Mucosa of descending colon (tissue), 3 donors: Measurements from ENCODE around the gene ZNF385D. TPM values are rescaled to one million over a fixed set of nuclear protein-coding genes. Genes with fewer than 3 reads are reported as not detected.

ENCODE experiments used
- ATAC-seq: fragments of 200-7000 bp; cut with Tn5 transposase; one replicate; pipeline ENCODE4 v1.9.1; 2020; ENCODE audit warnings: mild to moderate bottlenecking, moderate library complexity
- DNase-seq, 3 donors: peaks; one replicate each; pipeline ENCODE4 v3.0.0-alpha.2; 2020
- H3K36me3 ChIP-seq: fragments of 200-600 bp; one replicate; pipeline ENCODE4 v1.8.0; 2021; ENCODE audit warnings: low read depth, mild to moderate bottlenecking
- H3K4me1 ChIP-seq: fragments of 200-600 bp; one replicate; pipeline ENCODE4 v1.8.0; 2021; ENCODE audit warnings: low read depth, mild to moderate bottlenecking
- H3K4me3 ChIP-seq: fragments of 200-600 bp; one replicate; pipeline ENCODE4 v1.8.0; 2021; ENCODE audit warnings: mild to moderate bottlenecking
- H3K9me3 ChIP-seq: fragments of 200-600 bp; one replicate; pipeline ENCODE4 v1.8.0; 2021; ENCODE audit warnings: mild to moderate bottlenecking
- CTCF ChIP-seq: fragments of 200-600 bp; IDR thresholded peaks from one replicate; pipeline ENCODE4 v1.8.0; 2022; ENCODE audit warnings: antibody characterized with exemption, mild to moderate bottlenecking
- intact Hi-C, 2 donors: fragments of 100-400 bp; cut with DNase I in 1 of 2; cut with micrococcal nuclease in 1 of 2; formaldehyde crosslinking; loops; one replicate each; pipeline versions ENCODE4 v1.11.0 to v1.11.1; 2022; cut with DNase I, micrococcal nuclease
- total RNA-seq, 3 donors: library from RNA; stranded (reverse); fragmentation: NEBNext Ultra II Directional in 2 of 3; extraction: Animal tissue kit (Norgen Biotek cat#: 25700) in 2 of 3; gene quantifications; one replicate each; pipeline versions ENCODE4 v1.2.1 to v1.2.4, GENCODE V29; 2021 to 2023
- donor health status: DM: no; HTN: no; CAD: no; lungs with moderate emphysema.
- donor health status: DM: no; HTN: no; CAD: no.
- donor health status: DM: no; HTN: yes; CAD: no.

ZNF385D gene
- total RNA-seq, 3 donors from 2014 or later: 1.9 to 3.1 (median 2.8) TPM

DNA sequence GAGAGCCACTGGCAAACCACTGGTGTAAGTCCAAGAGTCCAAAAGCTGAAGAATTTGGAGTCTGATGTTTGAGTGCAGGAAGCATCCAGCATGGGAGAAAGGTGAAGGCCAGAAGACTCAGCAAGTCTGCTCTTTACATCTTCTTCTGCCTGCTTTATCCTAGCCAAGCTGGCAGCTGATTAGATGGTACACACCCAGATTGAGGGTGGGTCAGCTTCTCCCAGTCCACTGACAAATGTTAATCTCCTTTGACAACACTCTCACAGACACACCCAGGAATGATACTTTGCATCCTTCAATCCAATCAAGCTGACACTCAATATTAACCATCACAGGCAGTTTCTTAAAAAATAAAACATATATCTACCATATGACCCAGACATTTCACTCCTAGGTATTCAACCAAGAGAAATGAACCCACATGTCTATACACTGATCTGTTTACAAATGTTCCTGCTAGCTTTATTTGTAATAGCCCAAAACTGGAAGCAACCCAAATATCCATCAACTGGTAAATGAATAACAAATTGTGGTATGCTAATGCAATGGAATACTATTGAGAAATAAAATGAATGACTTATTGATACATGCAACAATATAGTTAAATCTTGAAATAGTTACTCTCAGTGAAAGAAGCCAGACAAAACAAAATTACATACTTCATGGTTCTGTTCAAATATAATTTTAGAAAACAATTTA is 373.8 kb downstream of the ZNF385D start:
- no peak overlapping the region for H3K4me3 ChIP-seq
- intact Hi-C loops: no loop called here
- DNase-seq (no peak), ATAC-seq (no peak)
- TF ChIP-seq CTCF: no peak
- H3K9me3 ChIP-seq: peaks cover 14% of the 10 kb centered on the region
- H3K4me1 ChIP-seq: no peaks in the 10 kb centered on the region
- H3K36me3 ChIP-seq: no peaks in the 10 kb centered on the region

DNA sequence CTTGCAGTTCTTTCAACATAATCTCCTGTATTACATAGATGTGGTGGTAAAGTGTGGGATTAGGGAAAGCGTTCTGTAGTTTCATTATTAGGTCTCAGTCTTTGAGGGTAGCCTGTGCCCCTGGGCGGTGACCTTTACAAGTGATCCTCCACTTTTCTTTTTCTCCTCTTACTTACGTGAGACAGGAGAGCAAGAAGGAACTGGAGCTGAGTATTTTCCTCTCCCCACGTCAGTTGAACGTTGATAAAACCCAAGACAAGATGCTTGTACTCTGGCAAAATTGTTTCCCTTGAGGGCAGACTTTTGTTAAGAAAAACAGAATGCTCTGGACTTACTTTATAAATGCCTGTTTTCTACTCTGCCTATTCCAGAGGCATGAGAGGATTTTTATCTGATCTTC is 378.7 kb downstream of the ZNF385D start:
- no peak overlapping the region for H3K4me3 ChIP-seq
- DNase-seq: no peak
- intact Hi-C loops: no loop called here
- peaks cover 9% of the 10 kb centered on the region for H3K9me3 ChIP-seq
- H3K4me1 ChIP-seq: no peaks in the 10 kb centered on the region
- no peak for ATAC-seq
- H3K36me3 ChIP-seq: no peaks in the 10 kb centered on the region
- TF ChIP-seq CTCF: no peak
